Activated naive CD8-positive, alpha-beta T cell treated with anti-CD3 and anti-CD28 coated beads, Interleukin-2, amount 50 U/mL, for 16 hours (primary cell): ENCODE measurements around the gene USP15.
A peak's percentile ranks its signal among the peaks of the same experiment; 100 is the strongest.

Experiments
- DNase-seq: peaks from one replicate; pipeline ENCODE4 v3.0.0-alpha.2; 2020; ENCODE audit warnings: low read depth, low spot score

The USP15 gene

GRCh38 chr12:62259993-62260732, at the start of gene USP15:
USP15 (plus strand) TSS chr12:62260404; CDS start chr12:62260415, 11 bp downstream.
- DNase-seq = peak; percentile 94

GRCh38 chr12:62210422-62210821, 49.8 kb upstream of the USP15 start:
- no peak for DNase-seq

- DNase-seq = no peak
Measured at GRCh38 chr12:62211510-62211909, 48.7 kb upstream of the USP15 start.

GRCh38 chr12:62214846-62215245, 45.4 kb upstream of the USP15 start:
- no peak for DNase-seq

GRCh38 chr12:62215506-62215905, 44.7 kb upstream of the USP15 start:
- no peak for DNase-seq

GRCh38 chr12:62217466-62218194, 42.6 kb upstream of the USP15 start:
- DNase-seq = no peak

GRCh38 chr12:62221107-62221506, 39.1 kb upstream of the USP15 start:
- DNase-seq = no peak

- DNase-seq = no peak
Measured at GRCh38 chr12:62224601-62225000, 35.6 kb upstream of the USP15 start.

GRCh38 chr12:62227091-62227490, 33.1 kb upstream of the USP15 start:
- DNase-seq = no peak

GRCh38 chr12:62230652-62231051, 29.6 kb upstream of the USP15 start:
- DNase-seq = no peak

- no peak for DNase-seq
Measured at GRCh38 chr12:62232143-62232729, 28.0 kb upstream of the USP15 start.

- DNase-seq = no peak
Measured at GRCh38 chr12:62233805-62234204, 26.4 kb upstream of the USP15 start.

GRCh38 chr12:62239571-62239970, 20.6 kb upstream of the USP15 start:
- DNase-seq = no peak

- DNase-seq = no peak
Measured at GRCh38 chr12:62247281-62248045, 12.7 kb upstream of the USP15 start.

- DNase-seq = no peak
Measured at GRCh38 chr12:62248873-62249272, 11.3 kb upstream of the USP15 start.

GRCh38 chr12:62249419-62249818, 10.8 kb upstream of the USP15 start:
- DNase-seq = no peak

- no peak for DNase-seq
Measured at GRCh38 chr12:62250671-62251608, 9.3 kb upstream of the USP15 start.

GRCh38 chr12:62251609-62251958, 8.6 kb upstream of the USP15 start:
- no peak for DNase-seq

- no peak for DNase-seq
Measured at GRCh38 chr12:62252576-62252975, 7.6 kb upstream of the USP15 start.

GRCh38 chr12:62254967-62255366, 5.2 kb upstream of the USP15 start:
- DNase-seq = no peak
